HG03045 (cell line): Measurements from ENCODE around the gene FCMR.
"Not testable (repeated sequence)": the region's sequence is repeated elsewhere in the genome, so short reads cannot be mapped to it uniquely, and the experiment has no call there.

Source experiments
- ATAC-seq: cut with Tn5 transposase; IDR thresholded peaks from one replicate; pipeline ENCODE4 v1.9.1; 2021; ENCODE audit warnings: mild to moderate bottlenecking, moderate library complexity; ENCODE audit not compliant: unreplicated experiment

Gene FCMR

DNA sequence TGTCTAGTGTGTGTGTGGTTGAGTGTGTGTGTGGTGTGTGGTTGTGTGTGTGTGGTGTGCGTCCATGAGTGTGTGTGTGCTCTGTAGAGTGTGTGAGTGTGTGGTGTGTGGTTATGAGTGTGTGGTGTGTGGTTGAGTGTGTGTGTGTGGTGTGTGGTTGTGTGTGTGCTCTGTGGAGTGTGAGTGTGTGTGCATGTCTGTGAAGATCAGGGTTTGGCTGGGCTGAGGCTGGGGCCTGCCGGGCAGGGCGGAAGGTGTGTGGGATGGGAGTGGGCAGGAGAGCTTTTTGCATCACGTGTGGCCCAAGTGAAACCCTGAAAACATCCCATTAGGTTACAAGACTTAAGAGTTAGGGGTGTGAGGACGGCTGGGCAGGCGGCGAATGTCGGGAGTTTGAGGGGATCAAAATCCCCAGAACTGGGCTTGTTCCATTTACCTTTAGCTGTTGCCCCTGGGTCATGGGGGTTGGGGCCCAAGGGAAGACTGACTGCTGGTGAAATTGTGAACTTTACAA is 2.9 kb upstream of the FCMR start:
- peak; percentile 14 for ATAC-seq

DNA sequence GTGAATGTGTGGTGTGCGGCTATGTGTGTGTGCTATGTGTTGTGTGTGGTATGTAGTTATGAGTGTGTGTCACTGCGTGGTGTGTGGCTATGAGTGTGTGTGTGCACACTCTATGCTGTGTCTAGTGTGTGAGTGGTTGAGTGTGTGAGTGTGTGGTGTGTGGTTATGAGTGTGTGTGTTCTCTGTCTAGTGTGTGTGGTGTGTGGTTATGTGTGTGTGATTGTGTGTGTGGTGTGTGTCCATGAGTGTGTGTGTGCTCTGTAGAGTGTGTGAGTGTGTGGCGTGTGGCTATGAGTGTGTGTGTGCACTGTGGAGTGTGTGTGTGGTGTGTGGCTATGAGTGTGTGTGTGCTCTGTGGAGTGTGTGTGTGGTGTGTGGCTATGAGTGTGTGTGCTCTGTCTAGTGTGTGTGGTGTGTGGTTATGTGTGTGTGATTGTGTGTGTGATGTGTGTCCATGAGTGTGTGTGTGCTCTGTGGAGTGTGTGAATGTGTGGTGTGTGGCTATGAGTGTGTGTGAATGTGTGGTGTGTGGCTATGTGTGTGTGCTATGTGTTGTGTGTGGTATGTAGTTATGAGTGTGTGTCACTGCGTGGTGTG is 2.3 kb upstream of the FCMR start:
- ATAC-seq, result not testable (repeated sequence)

GRCh38 chr1:206923009-206923960 is 1.5 kb upstream of the FCMR start:
- peak; percentile 52 for ATAC-seq

GRCh38 chr1:206922524-206922923 is 783 bp upstream of the FCMR start:
- ATAC-seq, result no peak

GRCh38 chr1:206918076-206918475 is 3.7 kb downstream of the FCMR start:
- no peak for ATAC-seq

GRCh38 chr1:206916000-206916709 is 5.6 kb downstream of the FCMR start:
- no peak for ATAC-seq

GRCh38 chr1:206915030-206915735 is 6.6 kb downstream of the FCMR start:
- no peak for ATAC-seq

DNA sequence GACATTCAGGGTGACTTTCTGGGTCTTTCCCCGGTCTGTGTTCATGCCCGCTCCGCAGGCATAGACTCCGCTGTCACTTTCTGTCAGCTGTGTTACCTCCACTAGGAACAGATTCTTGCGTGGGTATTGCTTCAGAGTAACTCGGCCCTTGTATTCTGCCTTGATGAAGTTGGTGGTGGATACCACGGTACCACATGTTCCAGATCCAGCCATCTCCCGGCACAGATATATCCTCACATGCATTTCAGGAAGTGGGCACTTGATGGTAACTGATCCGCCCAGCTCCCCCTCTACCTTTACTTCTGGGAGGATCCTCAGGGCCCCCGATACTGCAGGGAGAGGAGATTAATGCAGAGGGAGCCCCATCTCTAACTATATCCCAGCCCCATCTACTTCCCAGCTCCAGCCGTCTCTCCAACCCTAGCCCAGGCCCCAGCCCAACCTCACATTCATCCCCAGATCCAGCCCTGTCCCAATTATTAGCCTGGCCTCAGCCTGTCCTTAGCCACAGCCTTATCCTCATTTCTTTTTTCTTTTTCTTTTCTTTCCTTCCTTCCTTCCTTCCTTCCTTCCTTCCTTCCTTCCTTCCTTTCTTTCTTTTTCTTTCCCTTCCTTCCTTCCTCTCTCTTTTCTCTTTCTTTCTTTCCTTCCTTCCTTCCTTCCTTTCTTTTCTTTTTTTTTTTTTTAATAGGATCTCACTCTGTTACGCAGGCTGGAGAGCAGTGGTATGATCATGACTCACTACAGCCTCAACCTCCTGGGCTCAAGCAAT is 7.8 kb downstream of the FCMR start:
- ATAC-seq, result no peak

DNA sequence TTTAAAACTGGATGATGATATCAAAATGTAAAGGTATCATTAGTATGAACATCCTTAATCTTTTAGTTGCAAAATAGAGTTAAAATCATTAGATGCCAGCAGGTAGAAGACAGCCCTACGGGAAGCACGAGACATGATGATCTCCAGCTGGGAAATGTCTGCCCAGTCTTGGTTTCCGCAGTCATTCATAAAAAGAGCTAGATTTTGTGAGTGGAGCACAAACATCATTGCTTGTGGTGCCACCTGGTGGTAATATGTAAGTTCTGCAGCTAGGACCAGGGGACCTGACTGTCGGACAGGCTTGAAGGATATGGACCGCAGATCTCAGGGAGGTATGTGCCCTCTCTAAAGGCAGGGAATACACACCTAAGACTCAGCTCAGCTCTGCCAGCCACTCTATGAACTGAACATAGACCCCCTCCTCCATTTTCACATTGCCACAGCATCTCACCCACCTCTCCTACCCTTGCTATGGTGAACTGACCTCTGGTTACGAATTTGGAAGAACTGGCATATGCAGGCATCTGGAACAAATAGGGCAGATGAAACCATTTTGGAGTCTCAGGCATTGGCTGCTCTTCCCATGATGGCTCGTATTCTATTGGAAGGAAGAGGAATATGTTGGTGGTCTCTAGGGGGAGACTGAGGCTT is 9.2 kb downstream of the FCMR start:
- ATAC-seq, result no peak

- no peak for ATAC-seq
These were observed 10.6 kb downstream of the FCMR start for GRCh38 chr1:206911064-206911663.

- ATAC-seq, result no peak
These were observed 11.8 kb downstream of the FCMR start for GRCh38 chr1:206909883-206910318.

- no peak for ATAC-seq
These were observed 12.4 kb downstream of the FCMR start for GRCh38 chr1:206909161-206909882.

DNA sequence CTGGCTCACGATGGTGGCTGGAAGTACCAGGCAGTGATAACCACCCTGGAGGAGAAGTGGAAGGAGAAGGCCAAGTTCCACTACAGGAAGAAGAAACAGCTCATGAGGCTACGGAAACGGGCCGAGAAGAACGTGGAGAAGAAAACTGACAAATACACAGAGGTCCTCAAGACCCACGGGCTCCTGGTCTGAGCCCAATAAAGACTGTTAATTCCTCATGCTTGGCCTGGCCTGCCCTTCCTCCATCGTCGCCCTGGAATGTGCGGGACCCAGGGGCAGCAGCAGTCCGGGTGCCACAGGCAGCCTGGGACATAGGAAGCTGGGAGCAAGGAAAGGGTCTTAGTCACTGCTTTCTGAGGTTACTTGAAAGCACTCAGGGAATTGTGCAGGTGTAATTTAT is 13.7 kb downstream of the FCMR start:
- ATAC-seq, result no peak

DNA sequence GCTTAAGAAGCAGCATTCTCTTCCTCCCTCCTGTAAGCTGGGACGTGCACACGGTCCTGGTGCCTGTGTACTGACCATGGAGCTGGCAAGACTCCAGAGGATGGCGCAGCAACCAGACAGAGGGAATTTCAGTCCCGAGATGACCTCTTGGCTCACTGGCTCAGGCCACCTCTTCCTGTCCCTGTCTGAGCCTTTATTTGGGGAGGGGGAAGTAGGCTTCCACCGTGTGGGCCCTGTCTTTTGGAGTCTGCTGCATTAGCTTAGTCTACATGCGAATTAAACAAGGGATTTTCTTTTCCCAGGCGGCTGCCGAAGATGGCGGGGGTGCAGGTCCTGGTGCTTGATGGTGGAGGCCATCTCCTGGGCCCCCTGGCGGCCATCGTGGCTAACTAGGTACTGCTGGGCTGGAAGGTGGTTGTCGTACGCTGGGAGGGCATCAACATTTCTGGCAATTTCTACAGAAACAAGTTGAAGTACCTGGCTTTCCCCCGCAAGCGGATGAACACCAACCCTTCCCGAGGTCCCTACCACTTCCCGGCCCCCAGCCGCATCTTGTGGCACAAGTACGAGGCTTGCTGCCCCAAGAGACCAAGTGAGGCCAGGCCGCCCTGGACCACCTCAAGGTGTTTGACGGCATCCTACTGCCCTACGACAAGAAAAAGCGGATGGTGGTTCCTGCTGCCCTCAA is 14.3 kb downstream of the FCMR start:
- ATAC-seq, result no peak

GRCh38 chr1:206905295-206906164 is 16.2 kb downstream of the FCMR start:
- no peak for ATAC-seq

GRCh38 chr1:206904423-206905142 is 17.2 kb downstream of the FCMR start:
- ATAC-seq, result no peak
